ENCODE data around the gene RPRD1A. TPM values are rescaled to one million over a fixed set of nuclear protein-coding genes. Genes with fewer than 3 reads are reported as not detected.

Gene RPRD1A
- total RNA-seq, 1 donor from 2014 or later = 62.6 TPM

GRCh38 chr18:36031903-36032302 lies 35.5 kb downstream of the RPRD1A start:
- TF ChIP-seq EZH2 (IDR thresholded peaks at IDR 0.05; ENCODE audit: insufficient read depth, low read length) (no peak), CTCF (IDR thresholded peaks at IDR 0.05; ENCODE audit: insufficient read depth, low read depth, low read length) (no peak)
- Histone ChIP-seq H3K27me3 (ENCODE audit: insufficient read depth, low read length) (no peaks in the 10 kb centered on the region), H3K9ac (ENCODE audit: low read length) (no peak overlapping the region), H3K4me3 (ENCODE audit: insufficient read depth, low read depth, low read length) (no peak overlapping the region), H3K27ac (ENCODE audit: low read depth, low read length) (no peak overlapping the region), H3K9me3 (ENCODE audit: insufficient read depth, low read depth, low read length) (no peaks in the 10 kb centered on the region), H3K4me2 (ENCODE audit: low read length) (no peak overlapping the region), H2AFZ (ENCODE audit: low read depth, low read length) (no peak overlapping the region), H3K4me1 (ENCODE audit: insufficient read depth, low read length) (no peaks in the 10 kb centered on the region), H4K20me1 (ENCODE audit: insufficient read depth, low read length) (peaks cover 38% of the 10 kb centered on the region), H3K79me2 (ENCODE audit: insufficient read depth, low read length) (peaks cover 50% of the 10 kb centered on the region), H3K36me3 (ENCODE audit: insufficient read depth, low read length) (peaks cover 5% of the 10 kb centered on the region)
- Mint-ChIP-seq H3K9me3 (ENCODE audit: unreplicated experiment) (no peaks in the 10 kb centered on the region), H3K4me1 (ENCODE audit: low read depth, unreplicated experiment) (peaks cover 10% of the 10 kb centered on the region), H3K4me3 (ENCODE audit: unreplicated experiment) (no peak overlapping the region), H3K27me3 (ENCODE audit: low read depth, unreplicated experiment) (no peaks in the 10 kb centered on the region), H3K27ac (ENCODE audit: unreplicated experiment) (no peak overlapping the region), H3K36me3 (ENCODE audit: low read depth, unreplicated experiment) (peaks cover 5% of the 10 kb centered on the region)
- no peak for DNase-seq (ENCODE audit: low read depth)
- FAIRE-seq = no peak

- H4K20me1 ChIP-seq (ENCODE audit: insufficient read depth, low read length) = peaks cover 35% of the 10 kb centered on the region
- H3K27me3 Mint-ChIP-seq (ENCODE audit: low read depth, unreplicated experiment) = no peaks in the 10 kb centered on the region
- no peaks in the 10 kb centered on the region for H3K9me3 Mint-ChIP-seq (ENCODE audit: unreplicated experiment)
- H3K4me3 ChIP-seq (ENCODE audit: insufficient read depth, low read depth, low read length) = no peak overlapping the region
- no peaks in the 10 kb centered on the region for H3K27me3 ChIP-seq (ENCODE audit: insufficient read depth, low read length)
- H3K4me3 Mint-ChIP-seq (ENCODE audit: unreplicated experiment) = no peak overlapping the region
- no peak for DNase-seq (ENCODE audit: low read depth)
- peaks cover 9% of the 10 kb centered on the region for H3K36me3 ChIP-seq (ENCODE audit: insufficient read depth, low read length)
- H2AFZ ChIP-seq (ENCODE audit: low read depth, low read length) = no peak overlapping the region
- H3K27ac ChIP-seq (ENCODE audit: low read depth, low read length) = no peak overlapping the region
- TF ChIP-seq EZH2 (IDR thresholded peaks at IDR 0.05; ENCODE audit: insufficient read depth, low read length) (no peak), CTCF (IDR thresholded peaks at IDR 0.05; ENCODE audit: insufficient read depth, low read depth, low read length) (no peak)
- H3K4me1 ChIP-seq (ENCODE audit: insufficient read depth, low read length) = no peaks in the 10 kb centered on the region
- no peak for FAIRE-seq
- H3K4me1 Mint-ChIP-seq (ENCODE audit: low read depth, unreplicated experiment) = peaks cover 10% of the 10 kb centered on the region
- peaks cover 5% of the 10 kb centered on the region for H3K36me3 Mint-ChIP-seq (ENCODE audit: low read depth, unreplicated experiment)
- H3K27ac Mint-ChIP-seq (ENCODE audit: unreplicated experiment) = no peak overlapping the region
- H3K9ac ChIP-seq (ENCODE audit: low read length) = no peak overlapping the region
- no peak overlapping the region for H3K4me2 ChIP-seq (ENCODE audit: low read length)
- H3K79me2 ChIP-seq (ENCODE audit: insufficient read depth, low read length) = peaks cover 45% of the 10 kb centered on the region
- H3K9me3 ChIP-seq (ENCODE audit: insufficient read depth, low read depth, low read length) = no peaks in the 10 kb centered on the region
Observed at GRCh38 chr18:36031407-36031806, 36.0 kb downstream of the RPRD1A start.

- H3K9me3 ChIP-seq (ENCODE audit: insufficient read depth, low read depth, low read length) = no peaks in the 10 kb centered on the region
- peaks cover 5% of the 10 kb centered on the region for H3K36me3 Mint-ChIP-seq (ENCODE audit: low read depth, unreplicated experiment)
Observed at GRCh38 chr18:36028859-36029258, 38.5 kb downstream of the RPRD1A start.

More at GRCh38 chr18:36028859-36029258, 38.5 kb downstream of the RPRD1A start:
- FAIRE-seq (no peak), DNase-seq (ENCODE audit: low read depth) (peak; percentile 69)
- Histone ChIP-seq H3K4me1 (ENCODE audit: insufficient read depth, low read length) (no peaks in the 10 kb centered on the region), H3K4me3 (ENCODE audit: insufficient read depth, low read depth, low read length) (no peak overlapping the region), H4K20me1 (ENCODE audit: insufficient read depth, low read length) (peaks cover 20% of the 10 kb centered on the region), H3K9ac (ENCODE audit: low read length) (no peak overlapping the region), H3K36me3 (ENCODE audit: insufficient read depth, low read length) (peaks cover 15% of the 10 kb centered on the region), H3K27me3 (ENCODE audit: insufficient read depth, low read length) (no peaks in the 10 kb centered on the region), H2AFZ (ENCODE audit: low read depth, low read length) (no peak overlapping the region), H3K4me2 (ENCODE audit: low read length) (no peak overlapping the region), H3K79me2 (ENCODE audit: insufficient read depth, low read length) (peaks cover 21% of the 10 kb centered on the region), H3K27ac (ENCODE audit: low read depth, low read length) (no peak overlapping the region)
- Mint-ChIP-seq H3K27ac (ENCODE audit: unreplicated experiment) (no peak overlapping the region), H3K4me3 (ENCODE audit: unreplicated experiment) (no peak overlapping the region), H3K27me3 (ENCODE audit: low read depth, unreplicated experiment) (no peaks in the 10 kb centered on the region), H3K4me1 (ENCODE audit: low read depth, unreplicated experiment) (peaks cover 4% of the 10 kb centered on the region), H3K9me3 (ENCODE audit: unreplicated experiment) (no peaks in the 10 kb centered on the region)
- TF ChIP-seq CTCF (IDR thresholded peaks at IDR 0.05; ENCODE audit: insufficient read depth, low read depth, low read length) (no peak), EZH2 (IDR thresholded peaks at IDR 0.05; ENCODE audit: insufficient read depth, low read length) (no peak)

All from astrocyte (in vitro differentiated cells and primary cell).